ENCODE results near the gene MCC. TPM values are rescaled to one million over a fixed set of nuclear protein-coding genes. Genes with fewer than 3 reads are reported as not detected.

Gene MCC
- total RNA-seq, 2 donors from 2014 or later, result 164 to 187 TPM

- Mint-ChIP-seq H3K4me1 (peaks cover 5% of the 10 kb centered on the region), H3K27me3 (ENCODE audit: insufficient read depth) (peaks cover 2% of the 10 kb centered on the region), H3K4me3 (no peak overlapping the region), H3K36me3 (ENCODE audit: low read depth) (no peaks in the 10 kb centered on the region), H3K9me3 (peaks cover 15% of the 10 kb centered on the region), H3K27ac (no peak overlapping the region)
- no peaks in the 10 kb centered on the region for H3K27me3 ChIP-seq (ENCODE audit: control insufficient read depth, insufficient read depth, low read length, poor library complexity, severe bottlenecking)
- H3K27ac ChIP-seq (ENCODE audit: low read depth, low read length), result no peak overlapping the region
- peaks cover 8% of the 10 kb centered on the region for H3K9me3 ChIP-seq (ENCODE audit: control insufficient read depth, low read length)
- H3K4me1 ChIP-seq (ENCODE audit: control insufficient read depth, insufficient read depth, low read length), result no peaks in the 10 kb centered on the region
- no peak overlapping the region for H3K9ac ChIP-seq (ENCODE audit: extremely low read depth, low read length, poor library complexity, severe bottlenecking)
- TF ChIP-seq CTCF (conservative IDR thresholded peaks at IDR 0.05), result no peak
- WGBS, 2 experiments (ENCODE audit: insufficient coverage in 1 of 2, insufficient read length in 1 of 2), result 94 to 100% methylated on average over 1 to 2 of the region's 2 CpGs
- DNase-seq, result no peak
- no peak overlapping the region for H3K4me3 ChIP-seq (ENCODE audit: low read length)
- H3K36me3 ChIP-seq (ENCODE audit: control insufficient read depth, insufficient read depth, low read length), result no peaks in the 10 kb centered on the region
Observed at GRCh38 chr5:113446358-113446927, 41.8 kb downstream of the MCC start.

GRCh38 chr5:113437111-113437510 is 51.1 kb downstream of the MCC start:
- no peak overlapping the region for H3K27ac ChIP-seq (ENCODE audit: low read depth, low read length)
- H3K27me3 ChIP-seq (ENCODE audit: control insufficient read depth, insufficient read depth, low read length, poor library complexity, severe bottlenecking), result no peaks in the 10 kb centered on the region
- no peaks in the 10 kb centered on the region for H3K4me1 ChIP-seq (ENCODE audit: control insufficient read depth, insufficient read depth, low read length)
- H3K4me1 Mint-ChIP-seq, result peaks cover 8% of the 10 kb centered on the region
- no peak overlapping the region for H3K4me3 Mint-ChIP-seq
- H3K9ac ChIP-seq (ENCODE audit: extremely low read depth, low read length, poor library complexity, severe bottlenecking), result no peak overlapping the region
- no peak overlapping the region for H3K27ac Mint-ChIP-seq
- no peak for DNase-seq
- no peaks in the 10 kb centered on the region for H3K36me3 Mint-ChIP-seq (ENCODE audit: low read depth)
- TF ChIP-seq CTCF (conservative IDR thresholded peaks at IDR 0.05), result no peak
- H3K9me3 Mint-ChIP-seq, result no peaks in the 10 kb centered on the region
- no peak overlapping the region for H3K4me3 ChIP-seq (ENCODE audit: low read length)
- H3K9me3 ChIP-seq (ENCODE audit: control insufficient read depth, low read length), result no peaks in the 10 kb centered on the region
- no peaks in the 10 kb centered on the region for H3K36me3 ChIP-seq (ENCODE audit: control insufficient read depth, insufficient read depth, low read length)
- H3K27me3 Mint-ChIP-seq (ENCODE audit: insufficient read depth), result peaks cover 5% of the 10 kb centered on the region
- WGBS, 2 experiments (ENCODE audit: insufficient coverage in 1 of 2, insufficient read length in 1 of 2), result 89% methylated on average over 1 of the region's 1 CpG; no CpG with 5 or more reads in 1 of the 2 experiments

GRCh38 chr5:113435575-113435974 is 52.7 kb downstream of the MCC start:
- Histone ChIP-seq H3K9me3 (ENCODE audit: control insufficient read depth, low read length) (no peaks in the 10 kb centered on the region), H3K27me3 (ENCODE audit: control insufficient read depth, insufficient read depth, low read length, poor library complexity, severe bottlenecking) (no peaks in the 10 kb centered on the region), H3K4me3 (ENCODE audit: low read length) (no peak overlapping the region), H3K36me3 (ENCODE audit: control insufficient read depth, insufficient read depth, low read length) (no peaks in the 10 kb centered on the region), H3K4me1 (ENCODE audit: control insufficient read depth, insufficient read depth, low read length) (no peaks in the 10 kb centered on the region), H3K27ac (ENCODE audit: low read depth, low read length) (no peak overlapping the region), H3K9ac (ENCODE audit: extremely low read depth, low read length, poor library complexity, severe bottlenecking) (no peak overlapping the region)
- 94 to 100% methylated on average over 2 to 4 of the region's 4 CpGs for WGBS, 2 experiments (ENCODE audit: insufficient coverage in 1 of 2, insufficient read length in 1 of 2)
- Mint-ChIP-seq H3K27ac (no peak overlapping the region), H3K4me1 (peaks cover 8% of the 10 kb centered on the region), H3K27me3 (ENCODE audit: insufficient read depth) (peaks cover 5% of the 10 kb centered on the region), H3K36me3 (ENCODE audit: low read depth) (no peaks in the 10 kb centered on the region), H3K9me3 (no peaks in the 10 kb centered on the region), H3K4me3 (no peak overlapping the region)
- no peak for TF ChIP-seq CTCF (conservative IDR thresholded peaks at IDR 0.05)
- DNase-seq, result no peak
